A549 (cell line): ENCODE results near the gene MITF.

Source experiments
- CEBPB ChIP-seq, 2 experiments: fragments of >200 bp in 1 of 2; sonication (Bioruptor Twin) in 1 of 2; formaldehyde crosslinking in 1 of 2; IDR thresholded peaks; 2 replicates each; pipeline ENCODE4 v1.6.1; 2012 to 2016
- CHD2 ChIP-seq: fragments of 150-350 bp; IDR thresholded peaks from 2 replicates; pipeline ENCODE4 v1.6.1; 2014; ENCODE audit warnings: low read length; ENCODE audit not compliant: partially characterized antibody
- FOSB ChIP-seq: fragments of 250-450 bp; sonication (Bioruptor Pico); IDR thresholded peaks from 2 replicates; pipeline ENCODE4 v1.5.0; 2020; ENCODE audit warnings: mild to moderate bottlenecking, moderate library complexity
- KDM1A ChIP-seq: fragments of 200-600 bp; sonication (generic); IDR thresholded peaks from 2 replicates; pipeline ENCODE4 v1.6.1; 2016; ENCODE audit warnings: low read depth, mild to moderate bottlenecking
- NR3C1 ChIP-seq: fragments of >200 bp; sonication (Bioruptor Twin); formaldehyde crosslinking; IDR thresholded peaks from 3 replicates; pipeline ENCODE4 v1.6.1; 2017
- POLR2A ChIP-seq: IDR thresholded peaks from 2 replicates; pipeline ENCODE4 v1.6.1; 2012; ENCODE audit warnings: mild to moderate bottlenecking, low read length
- POLR2AphosphoS2 ChIP-seq: conservative IDR thresholded peaks from 2 replicates; pipeline ENCODE4 v1.6.1; 2012; ENCODE audit warnings: low read length, improper control_type of control experiment, inconsistent platforms
- RFX5 ChIP-seq: fragments of 450-650 bp; IDR thresholded peaks from 2 replicates; pipeline ENCODE4 v1.7.1; 2014; ENCODE audit warnings: antibody characterized with exemption, mild to moderate bottlenecking, moderate library complexity
- TP53 ChIP-seq: fragments of 250-450 bp; sonication (Bioruptor Pico); IDR thresholded peaks from 2 replicates; pipeline ENCODE4 v1.5.0; 2021; ENCODE audit warnings: mild to moderate bottlenecking, moderate library complexity
- TF ChIP-seq, protein P1 (sequence below): fragments of 450-650 bp; IDR thresholded peaks from 2 replicates; pipeline ENCODE4 v1.6.1; 2014; ENCODE audit warnings: antibody characterized with exemption
- TF ChIP-seq, protein P2 (sequence below): fragments of >200 bp; sonication (Bioruptor Twin); formaldehyde crosslinking; IDR thresholded peaks from 3 replicates; pipeline ENCODE4 v1.5.1; 2016
- TF ChIP-seq, protein P3 (sequence below): IDR thresholded peaks from 2 replicates; pipeline ENCODE4 v1.6.1; 2012
- TF ChIP-seq, protein P4 (sequence below): fragments of 200-600 bp; sonication (generic); IDR thresholded peaks from 2 replicates; pipeline ENCODE4 v1.6.1; 2016; ENCODE audit warnings: antibody characterized with exemption, mild to moderate bottlenecking, moderate library complexity
- TF ChIP-seq, protein P5 (sequence below): IDR thresholded peaks from 2 replicates; pipeline ENCODE4 v1.6.1; 2012

DNA sequence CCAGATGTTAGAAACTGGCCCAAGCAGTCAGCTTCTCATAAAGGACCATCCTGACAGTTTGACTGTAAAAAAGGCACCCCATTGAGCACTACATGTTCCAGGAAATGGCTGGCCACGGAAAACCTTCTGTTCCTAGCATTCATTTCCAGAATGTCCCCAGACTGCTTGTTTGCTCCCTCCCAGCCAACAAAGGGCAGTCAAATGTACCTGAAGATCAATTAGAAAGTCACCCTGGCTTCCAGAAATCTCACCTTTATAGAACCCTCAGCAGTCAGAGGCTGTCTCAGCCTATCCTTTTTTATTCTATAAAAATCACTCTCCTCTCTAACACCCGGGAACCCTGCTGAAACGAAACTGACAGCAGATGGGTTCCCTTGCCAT lies 259.5 kb downstream of the MITF start:
- TF ChIP-seq, protein P1, sequence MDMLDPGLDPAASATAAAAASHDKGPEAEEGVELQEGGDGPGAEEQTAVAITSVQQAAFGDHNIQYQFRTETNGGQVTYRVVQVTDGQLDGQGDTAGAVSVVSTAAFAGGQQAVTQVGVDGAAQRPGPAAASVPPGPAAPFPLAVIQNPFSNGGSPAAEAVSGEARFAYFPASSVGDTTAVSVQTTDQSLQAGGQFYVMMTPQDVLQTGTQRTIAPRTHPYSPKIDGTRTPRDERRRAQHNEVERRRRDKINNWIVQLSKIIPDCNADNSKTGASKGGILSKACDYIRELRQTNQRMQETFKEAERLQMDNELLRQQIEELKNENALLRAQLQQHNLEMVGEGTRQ = no peak
- no peak for TF ChIP-seq POLR2A
- TF ChIP-seq, protein P2, sequence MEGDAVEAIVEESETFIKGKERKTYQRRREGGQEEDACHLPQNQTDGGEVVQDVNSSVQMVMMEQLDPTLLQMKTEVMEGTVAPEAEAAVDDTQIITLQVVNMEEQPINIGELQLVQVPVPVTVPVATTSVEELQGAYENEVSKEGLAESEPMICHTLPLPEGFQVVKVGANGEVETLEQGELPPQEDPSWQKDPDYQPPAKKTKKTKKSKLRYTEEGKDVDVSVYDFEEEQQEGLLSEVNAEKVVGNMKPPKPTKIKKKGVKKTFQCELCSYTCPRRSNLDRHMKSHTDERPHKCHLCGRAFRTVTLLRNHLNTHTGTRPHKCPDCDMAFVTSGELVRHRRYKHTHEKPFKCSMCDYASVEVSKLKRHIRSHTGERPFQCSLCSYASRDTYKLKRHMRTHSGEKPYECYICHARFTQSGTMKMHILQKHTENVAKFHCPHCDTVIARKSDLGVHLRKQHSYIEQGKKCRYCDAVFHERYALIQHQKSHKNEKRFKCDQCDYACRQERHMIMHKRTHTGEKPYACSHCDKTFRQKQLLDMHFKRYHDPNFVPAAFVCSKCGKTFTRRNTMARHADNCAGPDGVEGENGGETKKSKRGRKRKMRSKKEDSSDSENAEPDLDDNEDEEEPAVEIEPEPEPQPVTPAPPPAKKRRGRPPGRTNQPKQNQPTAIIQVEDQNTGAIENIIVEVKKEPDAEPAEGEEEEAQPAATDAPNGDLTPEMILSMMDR = no peak
- TF ChIP-seq TP53 (CRISPR knock-in tag) = no peak
- no peak for TF ChIP-seq NR3C1
- TF ChIP-seq, protein P3, sequence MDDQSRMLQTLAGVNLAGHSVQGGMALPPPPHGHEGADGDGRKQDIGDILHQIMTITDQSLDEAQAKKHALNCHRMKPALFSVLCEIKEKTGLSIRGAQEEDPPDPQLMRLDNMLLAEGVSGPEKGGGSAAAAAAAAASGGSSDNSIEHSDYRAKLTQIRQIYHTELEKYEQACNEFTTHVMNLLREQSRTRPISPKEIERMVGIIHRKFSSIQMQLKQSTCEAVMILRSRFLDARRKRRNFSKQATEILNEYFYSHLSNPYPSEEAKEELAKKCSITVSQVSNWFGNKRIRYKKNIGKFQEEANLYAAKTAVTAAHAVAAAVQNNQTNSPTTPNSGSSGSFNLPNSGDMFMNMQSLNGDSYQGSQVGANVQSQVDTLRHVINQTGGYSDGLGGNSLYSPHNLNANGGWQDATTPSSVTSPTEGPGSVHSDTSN = no peak
- TF ChIP-seq, protein P4, sequence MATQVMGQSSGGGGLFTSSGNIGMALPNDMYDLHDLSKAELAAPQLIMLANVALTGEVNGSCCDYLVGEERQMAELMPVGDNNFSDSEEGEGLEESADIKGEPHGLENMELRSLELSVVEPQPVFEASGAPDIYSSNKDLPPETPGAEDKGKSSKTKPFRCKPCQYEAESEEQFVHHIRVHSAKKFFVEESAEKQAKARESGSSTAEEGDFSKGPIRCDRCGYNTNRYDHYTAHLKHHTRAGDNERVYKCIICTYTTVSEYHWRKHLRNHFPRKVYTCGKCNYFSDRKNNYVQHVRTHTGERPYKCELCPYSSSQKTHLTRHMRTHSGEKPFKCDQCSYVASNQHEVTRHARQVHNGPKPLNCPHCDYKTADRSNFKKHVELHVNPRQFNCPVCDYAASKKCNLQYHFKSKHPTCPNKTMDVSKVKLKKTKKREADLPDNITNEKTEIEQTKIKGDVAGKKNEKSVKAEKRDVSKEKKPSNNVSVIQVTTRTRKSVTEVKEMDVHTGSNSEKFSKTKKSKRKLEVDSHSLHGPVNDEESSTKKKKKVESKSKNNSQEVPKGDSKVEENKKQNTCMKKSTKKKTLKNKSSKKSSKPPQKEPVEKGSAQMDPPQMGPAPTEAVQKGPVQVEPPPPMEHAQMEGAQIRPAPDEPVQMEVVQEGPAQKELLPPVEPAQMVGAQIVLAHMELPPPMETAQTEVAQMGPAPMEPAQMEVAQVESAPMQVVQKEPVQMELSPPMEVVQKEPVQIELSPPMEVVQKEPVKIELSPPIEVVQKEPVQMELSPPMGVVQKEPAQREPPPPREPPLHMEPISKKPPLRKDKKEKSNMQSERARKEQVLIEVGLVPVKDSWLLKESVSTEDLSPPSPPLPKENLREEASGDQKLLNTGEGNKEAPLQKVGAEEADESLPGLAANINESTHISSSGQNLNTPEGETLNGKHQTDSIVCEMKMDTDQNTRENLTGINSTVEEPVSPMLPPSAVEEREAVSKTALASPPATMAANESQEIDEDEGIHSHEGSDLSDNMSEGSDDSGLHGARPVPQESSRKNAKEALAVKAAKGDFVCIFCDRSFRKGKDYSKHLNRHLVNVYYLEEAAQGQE = no peak
- no peak for TF ChIP-seq CEBPB (IDR thresholded peaks at IDR 0.05)
- no peak for TF ChIP-seq POLR2AphosphoS2
- no peak for TF ChIP-seq FOSB
- TF ChIP-seq KDM1A = no peak
- TF ChIP-seq RFX5 = no peak
- TF ChIP-seq, protein P5, sequence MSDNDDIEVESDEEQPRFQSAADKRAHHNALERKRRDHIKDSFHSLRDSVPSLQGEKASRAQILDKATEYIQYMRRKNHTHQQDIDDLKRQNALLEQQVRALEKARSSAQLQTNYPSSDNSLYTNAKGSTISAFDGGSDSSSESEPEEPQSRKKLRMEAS = no peak
- no peak for TF ChIP-seq CHD2
